G401.6 (cell line): ENCODE data around the gene MGAT3.

Source experiments
- FAIRE-seq: peaks from 2 replicates; lab custom pipeline; 2012; peaks lifted over from hg19 to GRCh38; lab: Jason Lieb, UNC

Gene MGAT3

GRCh38 chr22:39429186-39429585, 27.6 kb upstream of the MGAT3 start:
- no peak for FAIRE-seq

GRCh38 chr22:39429916-39430575, 26.8 kb upstream of the MGAT3 start:
- no peak for FAIRE-seq

- FAIRE-seq = no peak
Measured at GRCh38 chr22:39430576-39431150, 26.1 kb upstream of the MGAT3 start.

DNA sequence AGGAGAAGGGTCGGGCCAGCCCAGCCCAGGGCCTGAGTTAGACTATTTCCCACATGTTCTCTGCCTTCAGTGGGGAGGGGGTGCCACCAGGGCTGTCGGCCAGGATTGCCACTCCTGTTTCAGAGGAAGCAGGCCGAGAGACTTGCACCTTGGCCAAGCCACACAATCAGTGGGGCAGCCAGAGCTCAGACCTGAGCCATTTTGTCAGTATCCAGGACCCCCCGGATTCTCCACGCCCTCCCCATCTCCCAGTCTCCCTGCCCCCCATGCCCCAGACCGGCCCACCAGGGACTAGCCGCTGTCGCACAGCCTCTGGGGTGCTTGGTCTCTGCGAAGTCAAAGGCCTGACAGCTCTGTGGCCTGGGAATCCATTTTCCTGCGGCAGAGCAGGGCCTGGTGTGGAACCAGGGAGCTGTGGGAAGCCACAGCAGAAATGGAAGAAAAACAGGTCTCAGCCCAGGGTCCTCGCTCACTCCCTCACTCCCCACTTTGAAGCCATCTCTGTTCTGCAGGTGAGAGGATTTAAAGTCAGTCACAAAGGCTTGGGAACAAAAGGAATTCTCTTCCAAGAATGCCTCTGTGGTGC, 25.5 kb upstream of the MGAT3 start:
- no peak for FAIRE-seq

DNA sequence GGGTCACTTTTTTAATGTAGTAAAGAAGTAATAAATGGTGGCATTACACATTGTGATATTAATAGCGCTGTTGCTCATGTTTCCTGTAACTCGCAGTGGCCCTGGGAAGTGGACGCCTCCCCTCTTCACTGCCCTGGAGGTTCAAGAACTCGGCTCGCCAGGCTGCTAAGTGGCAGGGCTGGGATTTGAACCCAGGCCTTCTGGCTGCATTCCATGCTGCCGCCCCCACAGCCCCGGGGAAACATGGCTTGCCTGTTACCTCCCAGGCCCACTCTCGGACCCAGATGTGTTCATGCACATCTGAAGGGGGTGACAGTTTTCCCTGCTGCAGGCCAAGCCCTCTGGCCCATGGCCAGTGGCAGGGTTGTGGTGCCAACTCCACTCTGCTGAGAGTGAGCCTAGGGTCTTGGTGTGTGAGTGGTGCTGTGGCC, 25.0 kb upstream of the MGAT3 start:
- FAIRE-seq = no peak

DNA sequence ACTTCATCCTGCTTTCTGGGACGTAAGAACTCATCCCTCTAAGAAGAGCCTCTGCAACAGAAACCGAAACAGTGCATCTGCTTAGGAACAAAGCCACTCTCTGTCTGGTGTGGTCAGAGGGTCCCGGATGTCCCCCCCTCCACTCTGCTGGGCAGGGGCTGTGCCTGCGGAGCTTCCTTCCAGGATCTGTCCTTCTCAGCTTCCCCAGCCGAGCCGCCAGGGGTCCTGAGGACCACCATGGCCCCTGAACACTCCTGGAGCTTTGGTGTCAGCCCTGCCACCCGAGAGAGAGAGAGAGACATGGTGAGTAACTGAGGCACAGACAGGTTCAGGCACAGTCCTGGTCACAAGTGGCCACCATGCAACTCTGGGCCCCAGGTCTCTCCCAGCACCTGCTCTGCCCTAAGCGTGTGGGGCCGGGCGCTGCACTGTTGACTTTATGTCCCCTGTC, 24.4 kb upstream of the MGAT3 start:
- no peak for FAIRE-seq

DNA sequence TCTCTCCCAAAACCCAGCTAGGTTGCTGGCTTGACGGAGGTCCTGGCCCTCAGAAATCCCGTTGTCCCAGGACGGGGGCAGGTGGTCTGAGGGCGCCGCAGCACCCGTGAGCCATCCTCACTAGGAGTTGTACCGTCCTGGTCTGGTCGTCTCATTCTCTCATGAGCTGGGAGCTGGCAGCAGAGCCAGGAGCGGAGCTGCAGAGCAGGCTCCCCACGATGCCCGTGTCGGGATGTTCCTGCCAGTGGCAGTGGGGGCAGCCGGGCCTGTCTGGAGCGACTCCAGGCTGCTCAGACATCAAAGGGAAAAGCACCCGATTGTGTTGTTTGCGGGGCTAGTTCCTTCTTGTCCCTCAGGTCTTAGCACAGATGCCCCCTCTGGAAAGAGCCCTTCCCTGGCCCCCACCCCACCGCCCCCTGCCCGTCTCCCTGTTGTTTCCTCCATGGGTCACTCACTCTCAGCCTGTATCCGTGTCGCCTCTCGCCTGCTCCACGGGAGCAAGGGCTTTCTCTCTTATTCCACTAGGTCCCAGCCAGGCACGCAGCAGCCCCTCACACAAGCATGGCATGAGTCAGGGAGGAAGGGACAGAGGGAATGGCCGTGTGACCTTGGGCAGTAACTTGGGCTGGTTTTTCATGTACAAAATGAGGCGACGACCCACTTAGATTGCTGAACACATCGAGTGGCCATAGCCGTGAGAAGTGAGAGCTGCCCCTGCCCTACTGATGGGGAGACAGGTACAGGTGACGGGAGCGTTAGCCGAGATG, 23.2 kb upstream of the MGAT3 start:
- no peak for FAIRE-seq

GRCh38 chr22:39434243-39434653, 22.6 kb upstream of the MGAT3 start:
- no peak for FAIRE-seq

GRCh38 chr22:39434721-39435120, 22.1 kb upstream of the MGAT3 start:
- FAIRE-seq = no peak

DNA sequence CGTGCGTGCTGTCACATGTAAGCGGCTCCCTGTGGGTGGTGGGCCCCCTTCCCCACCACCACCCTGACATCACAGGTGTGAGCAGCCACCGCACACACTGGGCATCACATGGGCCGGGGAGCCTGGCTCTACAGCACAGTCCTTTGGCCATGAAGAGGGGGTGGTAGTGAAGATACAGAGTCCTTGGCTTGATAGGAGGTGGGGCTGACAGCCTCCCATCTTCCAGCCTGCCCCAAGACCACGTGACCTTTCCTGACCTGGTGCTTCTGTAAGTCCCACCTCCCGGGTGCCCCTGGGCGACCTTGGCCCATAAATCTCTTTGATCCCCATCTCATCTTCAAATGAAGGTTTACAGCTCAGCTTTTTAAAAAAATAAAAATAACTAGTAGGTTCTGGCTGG, 21.2 kb upstream of the MGAT3 start:
- FAIRE-seq = no peak

DNA sequence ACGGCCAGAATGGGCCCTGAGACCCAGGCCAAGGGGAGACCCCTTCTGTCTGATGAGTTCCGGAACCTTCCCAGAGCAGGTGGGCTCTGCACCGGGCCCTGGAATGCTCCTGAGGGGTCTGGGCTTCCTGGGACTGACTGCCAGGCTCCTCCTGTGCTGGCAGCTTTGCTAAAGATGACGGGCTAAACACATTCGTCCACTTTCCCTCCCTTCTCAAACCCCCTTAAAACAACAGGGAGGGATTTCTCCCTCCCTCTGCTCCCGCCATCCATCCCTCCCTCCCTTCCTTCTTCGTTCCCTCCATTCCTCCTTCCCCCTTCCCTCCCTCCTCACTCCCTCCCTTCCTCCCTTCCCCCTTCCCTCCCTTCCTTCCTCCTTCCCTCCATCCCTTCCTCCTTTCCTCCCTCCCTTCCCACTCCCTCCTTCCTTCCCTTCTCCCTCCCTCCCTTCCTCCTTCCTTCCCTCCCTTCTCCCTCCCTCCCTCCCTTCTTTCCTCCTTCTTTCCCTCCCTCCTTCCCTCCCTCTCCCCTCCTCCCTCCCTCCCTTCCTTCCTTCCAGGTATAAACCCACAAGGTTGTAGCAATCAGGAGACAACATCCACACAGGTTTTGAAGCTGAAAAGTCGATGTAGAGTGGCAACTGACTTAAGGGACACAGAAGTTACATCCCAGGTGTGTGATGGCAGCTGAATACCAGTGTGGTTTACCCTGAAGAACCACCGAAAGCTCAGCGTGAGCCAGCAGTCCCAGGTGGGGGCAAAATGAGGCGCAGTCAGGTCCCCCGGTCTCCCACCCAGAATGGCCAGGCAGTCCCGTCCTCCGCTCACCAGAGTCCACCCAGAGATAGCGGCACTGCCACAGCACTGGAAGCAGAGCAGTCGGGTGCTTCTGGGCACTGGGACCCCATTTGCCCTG, 18.8 kb upstream of the MGAT3 start:
- no peak for FAIRE-seq

DNA sequence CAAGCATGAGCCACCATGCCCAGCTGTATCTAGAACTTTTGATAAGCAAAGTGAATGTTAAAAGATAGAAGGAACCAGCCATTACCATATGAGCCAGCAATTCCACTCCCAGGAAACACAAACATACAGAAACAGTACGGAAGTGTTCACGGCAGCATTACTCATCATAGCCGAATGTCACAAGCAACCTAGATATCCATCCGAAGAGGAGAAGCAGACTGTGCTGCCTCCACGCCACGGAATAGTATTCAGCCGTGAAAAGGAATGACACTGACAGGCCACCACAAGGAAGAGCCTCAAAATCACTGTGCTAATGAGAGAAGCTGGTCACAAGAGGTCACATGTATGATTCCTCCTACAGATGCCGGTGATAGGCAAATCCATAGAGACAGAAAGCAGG, 17.6 kb upstream of the MGAT3 start:
- no peak for FAIRE-seq

DNA sequence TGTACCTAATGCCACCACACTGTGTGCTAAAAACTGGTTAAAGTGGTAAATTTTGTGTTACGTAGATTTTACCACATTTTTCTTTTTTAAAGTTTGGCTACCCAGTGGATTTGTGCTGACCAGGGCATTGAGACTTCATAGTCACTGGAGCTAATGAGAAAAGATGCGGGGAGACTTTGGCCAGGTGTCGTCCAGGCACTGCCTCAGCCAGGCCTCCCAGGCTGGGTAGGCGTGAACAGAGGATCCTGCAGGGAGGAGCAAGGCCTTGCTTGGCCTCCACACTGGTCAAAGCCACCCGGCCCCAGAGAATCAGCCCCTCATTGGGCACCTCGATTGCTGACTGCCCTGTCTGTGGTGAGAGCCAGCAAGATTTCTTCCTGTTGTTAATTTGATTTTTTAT, 13.4 kb upstream of the MGAT3 start:
- FAIRE-seq = no peak

DNA sequence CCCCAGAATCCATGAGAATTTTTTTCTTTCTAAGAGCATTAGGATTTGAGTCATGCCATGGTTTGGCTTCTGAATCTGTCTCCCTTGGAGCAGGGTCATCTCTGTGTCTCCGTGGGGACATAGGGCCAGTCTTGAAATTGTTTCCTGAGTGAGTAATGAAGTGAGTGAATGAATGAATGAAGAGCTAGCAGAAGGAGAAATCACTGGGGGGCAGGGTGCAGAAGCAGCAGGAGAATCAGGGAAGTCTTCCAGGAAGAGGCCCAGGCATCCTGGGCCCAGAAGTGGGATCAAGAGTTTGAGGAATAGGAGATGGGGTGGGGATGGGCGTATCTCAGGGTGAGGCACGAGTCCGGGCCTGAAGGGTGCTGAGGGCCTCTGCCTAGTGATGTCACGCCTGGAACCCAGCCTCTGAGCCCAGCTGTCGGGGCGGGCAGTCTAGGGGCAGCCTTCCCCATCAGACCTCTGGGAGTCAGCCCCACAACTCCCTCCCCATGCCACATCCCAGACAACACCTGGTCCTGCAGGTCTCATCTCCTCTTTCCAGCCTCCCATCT, 12.5 kb upstream of the MGAT3 start:
- no peak for FAIRE-seq

GRCh38 chr22:39444937-39445465, 11.8 kb upstream of the MGAT3 start:
- no peak for FAIRE-seq

DNA sequence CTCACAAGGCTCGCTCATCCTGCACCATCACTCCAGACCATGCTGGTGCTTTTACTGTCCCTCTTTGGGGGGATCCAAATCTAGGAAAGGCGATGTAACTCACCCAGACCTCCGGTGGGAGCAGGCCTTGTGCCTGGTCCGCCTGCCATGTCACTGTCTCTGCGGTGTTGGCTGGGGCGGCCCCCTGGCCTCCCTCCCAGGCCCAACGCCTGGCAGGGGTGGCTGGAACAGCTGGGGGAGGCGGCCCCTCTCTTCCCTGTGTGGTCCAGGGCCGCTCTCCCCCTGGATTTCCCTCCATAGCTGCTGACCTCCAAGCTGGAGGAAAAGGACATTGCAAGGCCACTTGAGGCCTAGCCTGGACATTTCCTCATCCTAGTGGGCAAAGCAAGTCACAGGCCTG, 11.1 kb upstream of the MGAT3 start:
- no peak for FAIRE-seq

- FAIRE-seq = no peak
Measured at GRCh38 chr22:39446239-39446721, 10.5 kb upstream of the MGAT3 start.

DNA sequence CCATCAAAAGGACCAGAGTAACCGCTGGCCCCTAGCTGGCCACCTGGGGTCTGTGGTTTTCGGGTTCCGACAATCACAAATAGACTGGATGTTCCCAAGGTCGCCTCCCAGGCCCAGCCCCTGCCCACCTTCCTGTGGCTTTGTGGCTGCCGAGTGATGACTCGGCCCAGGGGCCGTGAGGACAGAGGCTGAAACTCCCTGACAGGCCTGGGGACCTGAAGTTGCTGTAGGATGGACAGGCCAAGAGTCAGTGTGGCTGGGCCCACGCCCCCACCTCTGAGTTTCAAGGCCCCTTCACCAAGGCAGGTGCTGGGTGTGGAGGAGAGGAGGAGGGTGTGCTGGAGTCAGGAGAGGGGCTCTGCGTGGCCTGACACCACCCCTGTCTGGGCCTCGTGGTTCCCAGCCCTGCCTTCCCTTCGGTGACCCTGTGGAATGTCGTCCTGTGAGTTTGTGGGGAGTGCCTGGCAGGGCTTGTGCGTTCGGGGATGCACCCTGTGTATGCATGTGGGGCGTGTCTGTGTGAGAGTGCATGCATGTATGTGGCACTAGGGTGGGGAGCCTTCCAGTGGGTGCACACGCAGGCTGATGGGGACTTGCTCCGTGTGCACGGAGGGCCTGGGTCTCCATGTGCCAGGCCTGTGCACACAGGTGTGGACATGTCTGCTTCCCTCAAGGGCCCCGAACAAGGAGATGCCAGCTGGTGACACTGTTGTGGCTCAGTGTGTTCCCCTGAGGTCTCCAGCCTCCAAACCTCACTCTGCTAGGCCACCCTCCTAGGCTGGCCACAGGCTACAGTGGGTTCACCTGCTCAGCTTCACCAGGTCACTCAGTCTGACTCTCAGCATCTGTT, 8.4 kb upstream of the MGAT3 start:
- FAIRE-seq = no peak

DNA sequence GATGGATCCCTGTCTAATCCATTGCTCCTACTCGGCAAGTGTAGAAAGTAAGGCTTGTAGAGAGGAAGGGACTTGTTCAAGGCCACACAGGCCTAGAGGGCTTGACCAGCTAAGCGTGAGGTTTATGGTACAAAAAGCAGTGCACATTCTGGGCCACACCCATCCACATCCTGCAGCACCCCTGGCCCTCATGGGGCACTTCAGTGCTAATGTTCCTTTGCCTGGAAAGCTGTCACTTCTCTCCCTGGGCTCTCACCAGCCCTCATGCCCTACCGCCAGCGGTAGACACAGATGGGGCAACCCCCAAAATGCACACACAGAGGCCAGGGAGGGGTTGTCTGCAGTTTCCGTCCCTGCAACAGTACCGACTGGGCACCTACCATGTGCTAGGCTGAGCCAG, 7.1 kb upstream of the MGAT3 start:
- no peak for FAIRE-seq

- no peak for FAIRE-seq
Measured at GRCh38 chr22:39450258-39450955, 6.4 kb upstream of the MGAT3 start.
